AG09319 (cell line): Measurements from ENCODE around the gene ZGPAT.

ENCODE experiments used
- DNase-seq: peaks from one replicate; pipeline ENCODE4 v3.0.0-alpha.2; 2010; ENCODE audit warnings: low read depth; ENCODE audit errors: extremely low read depth
- TF ChIP-seq, protein P1 (sequence below): IDR thresholded peaks from 2 replicates; pipeline ENCODE4 v1.5.1; 2011; ENCODE audit warnings: low read depth, mild to moderate bottlenecking, inconsistent platforms, low read length, moderate library complexity

Gene ZGPAT

DNA sequence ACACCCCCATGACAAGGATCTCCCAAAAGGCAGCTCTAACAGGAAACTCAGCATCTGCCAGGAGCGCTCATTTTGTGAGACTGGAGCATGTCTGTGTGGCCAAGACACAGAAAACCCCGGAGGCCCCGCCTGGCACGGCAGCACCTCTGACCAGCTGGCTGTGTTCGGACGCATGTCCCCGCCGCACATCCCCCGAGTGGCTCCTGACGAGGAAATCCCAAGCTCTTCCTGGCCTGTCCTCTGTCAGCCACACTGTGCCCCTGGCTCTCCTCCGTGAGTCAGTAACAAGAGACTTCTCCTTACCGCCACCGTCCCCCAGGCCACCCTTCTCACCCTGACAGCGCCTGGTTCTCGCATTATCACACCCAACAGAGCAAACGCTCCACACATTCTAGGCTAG, 46.2 kb downstream of the ZGPAT start:
- TF ChIP-seq, protein P1, sequence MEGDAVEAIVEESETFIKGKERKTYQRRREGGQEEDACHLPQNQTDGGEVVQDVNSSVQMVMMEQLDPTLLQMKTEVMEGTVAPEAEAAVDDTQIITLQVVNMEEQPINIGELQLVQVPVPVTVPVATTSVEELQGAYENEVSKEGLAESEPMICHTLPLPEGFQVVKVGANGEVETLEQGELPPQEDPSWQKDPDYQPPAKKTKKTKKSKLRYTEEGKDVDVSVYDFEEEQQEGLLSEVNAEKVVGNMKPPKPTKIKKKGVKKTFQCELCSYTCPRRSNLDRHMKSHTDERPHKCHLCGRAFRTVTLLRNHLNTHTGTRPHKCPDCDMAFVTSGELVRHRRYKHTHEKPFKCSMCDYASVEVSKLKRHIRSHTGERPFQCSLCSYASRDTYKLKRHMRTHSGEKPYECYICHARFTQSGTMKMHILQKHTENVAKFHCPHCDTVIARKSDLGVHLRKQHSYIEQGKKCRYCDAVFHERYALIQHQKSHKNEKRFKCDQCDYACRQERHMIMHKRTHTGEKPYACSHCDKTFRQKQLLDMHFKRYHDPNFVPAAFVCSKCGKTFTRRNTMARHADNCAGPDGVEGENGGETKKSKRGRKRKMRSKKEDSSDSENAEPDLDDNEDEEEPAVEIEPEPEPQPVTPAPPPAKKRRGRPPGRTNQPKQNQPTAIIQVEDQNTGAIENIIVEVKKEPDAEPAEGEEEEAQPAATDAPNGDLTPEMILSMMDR: no peak
- no peak for DNase-seq

DNA sequence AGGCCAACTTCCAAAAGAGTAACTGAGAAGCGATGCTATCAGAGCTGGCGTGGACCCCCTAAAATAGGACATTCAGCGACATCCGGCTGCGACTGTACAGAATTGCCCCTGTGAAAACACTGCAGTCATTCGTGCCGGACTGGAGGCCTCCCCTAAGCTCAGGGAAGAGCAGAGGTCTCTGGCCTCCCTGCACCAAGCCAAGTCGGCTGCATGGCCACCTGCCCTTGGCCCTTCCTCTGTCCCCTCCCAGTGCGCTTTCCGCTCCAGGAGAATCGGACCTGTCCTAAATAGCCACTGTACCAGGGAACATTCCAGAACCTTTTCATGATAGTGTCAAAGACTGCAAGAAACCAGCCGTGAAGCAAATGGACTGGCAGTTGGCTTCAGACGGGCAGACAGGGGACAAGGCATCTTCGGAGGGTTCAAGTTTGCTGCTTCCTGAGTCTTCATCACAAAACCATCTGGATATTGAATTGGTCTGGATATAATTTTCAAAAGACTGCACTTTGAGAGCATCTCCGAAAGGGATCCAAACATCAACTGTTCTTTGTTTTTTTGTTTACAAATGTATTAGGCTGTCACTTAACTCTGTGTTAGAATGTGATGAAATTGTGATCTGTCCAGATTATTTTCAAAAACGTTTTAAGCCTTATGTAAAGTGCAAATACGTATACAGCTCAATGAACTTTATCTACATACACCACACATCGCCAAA, 48.3 kb downstream of the ZGPAT start:
- TF ChIP-seq, protein P1: no peak
- no peak for DNase-seq

DNA sequence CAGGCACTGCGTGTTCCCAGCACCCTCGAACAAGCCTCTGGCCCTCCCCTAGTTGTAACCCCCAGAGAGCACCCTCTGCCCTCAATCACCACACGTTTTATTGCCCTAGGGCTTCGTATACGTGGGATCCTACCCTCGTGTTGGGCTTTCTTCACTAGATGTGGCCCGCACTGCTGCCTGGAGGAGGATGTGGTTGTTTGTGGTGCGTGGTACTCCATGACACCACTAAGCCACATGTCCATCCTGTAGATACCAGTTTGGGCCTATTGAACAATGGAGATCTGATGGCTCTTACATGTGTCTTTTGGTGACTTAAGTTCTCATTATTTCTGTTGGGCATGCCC, 48.8 kb downstream of the ZGPAT start:
- no peak for DNase-seq

DNA sequence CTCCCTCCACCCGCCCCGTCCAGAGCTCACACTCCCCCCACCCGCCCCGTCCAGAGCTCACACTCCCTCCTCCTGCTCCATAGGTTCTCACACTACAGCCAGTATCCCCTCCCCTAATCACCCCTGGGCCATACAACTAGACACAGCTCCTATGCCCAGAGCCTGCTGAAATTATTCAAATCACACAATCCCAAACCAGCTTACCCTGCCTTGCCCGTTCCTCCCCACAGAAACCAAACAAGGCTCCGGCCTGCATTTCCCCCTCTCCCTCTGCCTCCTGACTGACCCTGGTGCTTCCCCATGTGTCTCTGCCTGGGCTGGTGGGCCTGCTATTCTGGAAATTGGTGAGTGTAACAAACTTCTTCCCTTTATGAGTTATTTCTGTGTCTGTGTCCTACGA, 50.3 kb downstream of the ZGPAT start:
- TF ChIP-seq, protein P1: no peak
- no peak for DNase-seq

More for the DNA sequence above, 48.8 kb downstream of the ZGPAT start:
- TF ChIP-seq, protein P1: no peak

DNA sequence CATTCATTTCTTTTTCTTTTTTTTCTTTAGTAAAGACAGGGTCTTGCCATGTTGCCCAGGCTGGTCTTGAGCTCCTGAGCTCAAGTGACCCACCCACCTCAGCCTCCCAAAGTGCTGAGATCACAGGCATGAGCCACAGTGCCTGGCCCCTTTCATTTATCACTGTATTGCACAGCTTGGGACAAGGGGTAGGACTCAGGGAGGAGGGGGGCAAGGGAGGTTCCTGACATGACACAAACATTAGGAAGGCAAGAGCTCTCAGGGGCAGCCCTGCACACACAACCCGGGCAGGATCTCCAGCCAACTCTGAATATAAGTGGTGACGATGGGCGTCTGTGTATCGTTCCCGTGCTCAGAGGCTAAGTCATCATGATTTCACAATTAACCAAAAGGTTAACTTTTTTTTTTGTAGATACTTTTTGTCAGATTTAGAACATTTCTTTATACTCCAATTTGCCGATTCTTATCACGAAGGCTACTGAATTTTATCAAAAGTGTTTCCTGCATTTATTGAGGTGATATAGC, 51.6 kb downstream of the ZGPAT start:
- DNase-seq: no peak
- TF ChIP-seq, protein P1: no peak

DNA sequence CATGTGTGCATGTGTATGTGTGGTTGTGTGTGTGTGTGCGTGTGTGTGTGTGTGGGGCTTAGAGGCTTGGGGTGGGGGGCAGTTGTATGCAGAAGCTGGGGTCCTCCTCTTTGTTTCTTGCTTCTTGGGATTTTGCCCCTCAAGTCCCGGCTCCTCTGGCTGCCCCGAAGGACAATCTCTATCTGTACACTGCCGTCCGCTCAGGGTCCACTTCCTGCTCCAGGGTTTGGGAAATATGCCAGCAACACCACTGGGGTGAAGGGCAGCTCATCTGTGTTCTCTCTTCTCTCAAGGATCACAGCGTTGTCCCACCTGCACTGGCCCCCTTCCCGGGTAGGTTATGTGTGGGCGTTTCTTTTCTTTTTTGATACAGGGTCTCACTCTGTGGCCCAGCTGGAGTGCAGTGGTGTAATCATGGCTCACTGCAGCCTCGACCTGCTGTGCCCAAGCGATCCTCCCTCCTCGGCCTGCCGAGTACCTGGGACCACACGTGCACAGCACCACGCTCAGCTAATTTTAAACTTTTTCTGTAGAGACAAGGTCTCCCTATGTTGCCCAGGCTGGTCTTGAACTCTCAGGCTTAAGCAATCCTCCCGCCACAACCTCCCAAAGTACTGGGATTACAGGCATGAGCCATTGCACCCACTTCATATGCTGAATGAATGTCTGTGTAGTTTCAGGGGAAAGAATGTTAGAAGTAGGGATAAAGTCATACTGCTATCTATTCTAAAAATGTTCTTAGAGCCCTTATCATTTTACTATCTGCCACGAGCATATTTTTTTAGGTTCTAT, 57.4 kb downstream of the ZGPAT start:
- no peak for DNase-seq
- TF ChIP-seq, protein P1: no peak

DNA sequence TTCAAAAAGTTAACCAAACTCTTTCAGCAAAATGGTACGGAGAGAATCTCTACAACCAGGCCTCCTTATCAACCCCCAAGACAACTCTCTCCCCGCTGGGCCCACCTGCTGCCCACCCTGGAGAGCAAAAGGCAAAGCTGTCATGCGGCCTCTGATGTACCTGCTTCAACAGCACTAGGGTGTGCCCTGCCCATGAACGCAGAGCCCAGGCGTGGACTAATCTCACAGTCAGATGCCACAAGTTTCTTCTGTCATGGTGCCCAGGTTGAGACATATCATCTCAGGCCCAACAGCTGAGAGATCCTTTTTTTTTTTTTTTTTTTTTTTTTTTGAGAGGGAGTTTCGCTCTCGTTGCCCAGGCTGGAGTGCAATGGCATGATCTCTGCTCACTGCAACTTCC, 58.1 kb downstream of the ZGPAT start:
- TF ChIP-seq, protein P1: no peak
- no peak for DNase-seq
